Ishikawa (cell line): ENCODE measurements around the gene AUTS2.

Experiments used
- TAF1 ChIP-seq: IDR thresholded peaks from 2 replicates; pipeline ENCODE4 v1.6.1; 2012; ENCODE audit warnings: low read depth, mild to moderate bottlenecking
- TCF12 ChIP-seq: IDR thresholded peaks from 2 replicates; pipeline ENCODE4 v1.6.1; 2012; ENCODE audit warnings: low read depth
- TEAD4 ChIP-seq: IDR thresholded peaks from 2 replicates; pipeline ENCODE4 v1.6.1; 2012

GRCh38 chr7:70114806-70115205 lies 516.5 kb downstream of the AUTS2 start:
- TF ChIP-seq TCF12 (no peak), TAF1 (no peak), TEAD4 (no peak)
